Keratinocyte (primary cell): ENCODE data around the gene SDCCAG8. TPM values are rescaled to one million over a fixed set of nuclear protein-coding genes. Genes with fewer than 3 reads are reported as not detected.

Source experiments
- DNase-seq: peaks from one replicate; pipeline ENCODE4 v3.0.0-alpha.2; 2011; ENCODE audit warnings: low read depth, missing footprints, low spot score
- FAIRE-seq: peaks from 2 replicates; lab custom pipeline; 2011; peaks lifted over from hg19 to GRCh38; lab: Jason Lieb, UNC
- H2AFZ ChIP-seq: 2 replicates; pipeline ENCODE4 v1.6.0; 2012; ENCODE audit warnings: low read length, control low read depth, inconsistent platforms; ENCODE audit not compliant: control insufficient read depth
- H3K27ac ChIP-seq: 2 replicates; pipeline ENCODE4 v1.5.1; 2011; ENCODE audit warnings: low read length; ENCODE audit not compliant: control insufficient read depth, insufficient read depth
- H3K27me3 ChIP-seq: 3 replicates; pipeline ENCODE4 v1.6.0; 2011; ENCODE audit warnings: low read length; ENCODE audit not compliant: control insufficient read depth, insufficient read depth; ENCODE audit errors: extremely low read depth
- H3K36me3 ChIP-seq, 2 experiments: 2 replicates in 1 of 2; 3 replicates in 1 of 2; pipeline ENCODE4 v1.5.1; 2011; ENCODE audit warnings: low read length in 2 of 2, mild to moderate bottlenecking in 1 of 2; ENCODE audit not compliant: control insufficient read depth in 2 of 2, insufficient read depth in 2 of 2; ENCODE audit errors: extremely low read depth in 1 of 2
- H3K4me1 ChIP-seq: 3 replicates; pipeline ENCODE4 v1.5.1; 2011; ENCODE audit warnings: low read length; ENCODE audit not compliant: control insufficient read depth, insufficient read depth; ENCODE audit errors: extremely low read depth
- H3K4me2 ChIP-seq: 3 replicates; pipeline ENCODE4 v1.6.0; 2011; ENCODE audit warnings: low read depth, low read length; ENCODE audit not compliant: control insufficient read depth, insufficient read depth; ENCODE audit errors: extremely low read depth
- H3K4me3 ChIP-seq, 3 experiments: fragments of 200-600 bp in 1 of 3; sonication (generic) in 1 of 3; 2 replicates in 2 of 3; 3 replicates in 1 of 3; pipeline ENCODE4 v1.5.1; 2011 to 2016; ENCODE audit warnings: low read length in 3 of 3, mild to moderate bottlenecking in 3 of 3, control low read depth in 2 of 3, inconsistent platforms in 1 of 3, low read depth in 1 of 3, mixed read lengths in 1 of 3, mixed run types in 1 of 3, moderate library complexity in 1 of 3; ENCODE audit not compliant: control insufficient read depth in 2 of 3, insufficient read depth in 2 of 3; ENCODE audit errors: extremely low read depth in 1 of 3
- H3K79me2 ChIP-seq: 2 replicates; pipeline ENCODE4 v1.6.0; 2012; ENCODE audit warnings: low read length; ENCODE audit not compliant: control insufficient read depth, insufficient read depth
- H3K9ac ChIP-seq: 3 replicates; pipeline ENCODE4 v1.6.0; 2011; ENCODE audit warnings: low read length; ENCODE audit not compliant: control insufficient read depth, insufficient read depth; ENCODE audit errors: extremely low read depth
- H3K9me1 ChIP-seq: 3 replicates; pipeline ENCODE4 v1.6.0; 2011; ENCODE audit warnings: low read length; ENCODE audit not compliant: control insufficient read depth, insufficient read depth; ENCODE audit errors: extremely low read depth
- H3K9me3 ChIP-seq: 2 replicates; pipeline ENCODE4 v1.5.1; 2012; ENCODE audit warnings: low read depth, low read length; ENCODE audit not compliant: control insufficient read depth
- H4K20me1 ChIP-seq: 3 replicates; pipeline ENCODE4 v1.6.0; 2011; ENCODE audit warnings: low read length; ENCODE audit not compliant: control insufficient read depth, insufficient read depth; ENCODE audit errors: extremely low read depth
- CTCF ChIP-seq, 3 experiments: IDR thresholded peaks in 1 of 3; conservative IDR thresholded peaks in 1 of 3; optimal IDR thresholded peaks in 1 of 3; 2 replicates in 2 of 3; 3 replicates in 1 of 3; pipeline versions ENCODE3 to v1.5.1; 2011; ENCODE audit warnings: low read length in 3 of 3, mild to moderate bottlenecking in 3 of 3, moderate library complexity in 2 of 3, control low read depth in 1 of 3, inconsistent platforms in 1 of 3; ENCODE audit not compliant: insufficient read depth in 2 of 3; ENCODE audit errors: extremely low read depth in 1 of 3
- EZH2 ChIP-seq: IDR thresholded peaks from one replicate; pipeline ENCODE4 v1.6.1; 2012; ENCODE audit warnings: inconsistent platforms, mild to moderate bottlenecking, low read length, moderate library complexity
- dilution Hi-C: fragments of 300-500 bp; cut with MboI; formaldehyde crosslinking; loops from one replicate; pipeline ENCODE4 v1.7.0; 2020; ENCODE audit warnings: low sequenced_read_pairs; ENCODE audit not compliant: extremely low pct_ligation_motif_present
- polyA plus RNA-seq, 5 experiments: library from polyadenylated mRNA; depleted of rRNA in 3 of 5; stranded (reverse) in 3 of 5; stranded (forward) in 1 of 5; unstranded in 1 of 5; fragments of >200 nt; gene quantifications; 1 replicate in 1 of 5; 2 replicates in 3 of 5; 3 replicates in 1 of 5; pipeline versions ENCODE4 v1.2.1 to v1.2.3, GENCODE V29; 2011 to 2012; ENCODE audit warnings: missing spikeins in 2 of 5, low read depth in 1 of 5, low replicate concordance in 1 of 5

The SDCCAG8 gene
- polyA plus RNA-seq, 1 donor (not counting 4 experiments of a cell fraction or from before 2014, with no cell fraction given): 61.6 TPM

DNA sequence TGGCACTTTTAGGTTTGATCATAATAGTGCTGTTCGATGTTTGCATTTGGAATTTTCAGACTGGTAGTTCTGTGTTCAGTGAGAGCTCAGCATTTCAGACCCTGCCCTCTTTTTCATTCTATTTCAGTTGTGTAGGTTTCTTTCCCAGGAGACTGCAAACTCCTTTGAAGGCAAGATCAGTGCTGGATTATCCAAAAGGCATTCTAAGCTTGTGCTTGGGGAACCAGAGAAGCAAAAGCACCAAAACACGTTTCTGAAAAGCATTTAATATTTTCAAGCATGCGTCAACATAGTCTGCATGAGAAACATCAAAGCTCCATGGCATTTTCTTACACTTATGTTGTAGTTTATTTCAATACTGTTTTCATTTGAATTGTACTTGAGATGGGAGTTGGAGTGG lies 292.1 kb downstream of the SDCCAG8 start:
- H2AFZ ChIP-seq: no peak overlapping the region
- H3K9me1 ChIP-seq: no peaks in the 10 kb centered on the region
- no peaks in the 10 kb centered on the region for H3K79me2 ChIP-seq
- H3K36me3 ChIP-seq: no peaks in the 10 kb centered on the region
- H3K4me3 ChIP-seq: no peak overlapping the region
- no peak overlapping the region for H3K4me2 ChIP-seq
- TF ChIP-seq CTCF (optimal IDR thresholded peaks at IDR 0.05 in 1 of 3, IDR thresholded peaks at IDR 0.05 in 1 of 3, conservative IDR thresholded peaks at IDR 0.05 in 1 of 3; ENCODE audit: extremely low read depth in 1 of 3, insufficient read depth in 2 of 3, low read length in 3 of 3): no peak
- no peak for TF ChIP-seq EZH2
- peaks cover 20% of the 10 kb centered on the region for H3K4me1 ChIP-seq
- FAIRE-seq (no peak), DNase-seq (no peak)
- H3K27me3 ChIP-seq: no peaks in the 10 kb centered on the region
- H3K9ac ChIP-seq: no peak overlapping the region
- no peaks in the 10 kb centered on the region for H3K9me3 ChIP-seq
- dilution Hi-C loops: no loop called here
- H3K27ac ChIP-seq: no peak overlapping the region
- H4K20me1 ChIP-seq: no peaks in the 10 kb centered on the region

GRCh38 chr1:243548516-243548915 lies 292.7 kb downstream of the SDCCAG8 start:
- no peaks in the 10 kb centered on the region for H4K20me1 ChIP-seq
- no peak for FAIRE-seq

More at GRCh38 chr1:243548516-243548915, 292.7 kb downstream of the SDCCAG8 start:
- no peak overlapping the region for H2AFZ ChIP-seq
- H3K4me3 ChIP-seq: no peak overlapping the region
- H3K9me1 ChIP-seq: no peaks in the 10 kb centered on the region
- TF ChIP-seq EZH2 (no peak), CTCF (optimal IDR thresholded peaks at IDR 0.05 in 1 of 3, IDR thresholded peaks at IDR 0.05 in 1 of 3, conservative IDR thresholded peaks at IDR 0.05 in 1 of 3; ENCODE audit: extremely low read depth in 1 of 3, insufficient read depth in 2 of 3, low read length in 3 of 3) (no peak)
- H3K9ac ChIP-seq: no peak overlapping the region
- no peaks in the 10 kb centered on the region for H3K36me3 ChIP-seq
- H3K27me3 ChIP-seq: no peaks in the 10 kb centered on the region
- H3K4me1 ChIP-seq: peaks cover 20% of the 10 kb centered on the region
- no peak overlapping the region for H3K27ac ChIP-seq
- DNase-seq: no peak
- no peaks in the 10 kb centered on the region for H3K79me2 ChIP-seq
- peak overlapping the region; percentile 56 for H3K4me2 ChIP-seq
- no peaks in the 10 kb centered on the region for H3K9me3 ChIP-seq
- dilution Hi-C loops: no loop called here
